ENCODE data around the gene AJAP1. TPM values are rescaled to one million over a fixed set of nuclear protein-coding genes. Genes with fewer than 3 reads are reported as not detected.

AJAP1 gene
- total RNA-seq, 2 donors from 2014 or later: 0.04 to 0.08 TPM

GRCh38 chr1:4700801-4701200, 46.4 kb downstream of the AJAP1 start:
- DNase-seq (ENCODE audit: low spot score): no peak
- Histone ChIP-seq H3K27me3 (no peaks in the 10 kb centered on the region), H3K4me3 (no peak overlapping the region)

GRCh38 chr1:4701276-4701675, 46.9 kb downstream of the AJAP1 start:
- TF ChIP-seq CTCF (IDR thresholded peaks at IDR 0.05): no peak
- Histone ChIP-seq H3K27ac (no peak overlapping the region), H3K4me3 (no peak overlapping the region), H3K27me3 (no peaks in the 10 kb centered on the region), H3K9me3 (no peaks in the 10 kb centered on the region), H3K4me1 (no peaks in the 10 kb centered on the region), H3K36me3 (no peaks in the 10 kb centered on the region)
- DNase-seq (ENCODE audit: low spot score): no peak

More at GRCh38 chr1:4700801-4701200, 46.4 kb downstream of the AJAP1 start:
- Histone ChIP-seq H3K36me3 (no peaks in the 10 kb centered on the region), H3K4me1 (no peaks in the 10 kb centered on the region), H3K9me3 (no peaks in the 10 kb centered on the region), H3K27ac (no peak overlapping the region)
- TF ChIP-seq CTCF (IDR thresholded peaks at IDR 0.05): no peak

- no peaks in the 10 kb centered on the region for H3K27me3 ChIP-seq
- no peak overlapping the region for H3K4me3 ChIP-seq
- no peak for TF ChIP-seq CTCF (IDR thresholded peaks at IDR 0.05)
- no peaks in the 10 kb centered on the region for H3K9me3 ChIP-seq
- no peak for DNase-seq (ENCODE audit: low spot score)
- no peaks in the 10 kb centered on the region for H3K36me3 ChIP-seq
- no peaks in the 10 kb centered on the region for H3K4me1 ChIP-seq
- no peak overlapping the region for H3K27ac ChIP-seq
These were observed 48.1 kb downstream of the AJAP1 start for GRCh38 chr1:4702464-4702863.

- Histone ChIP-seq H3K27ac (no peak overlapping the region), H3K9me3 (no peaks in the 10 kb centered on the region), H3K4me1 (no peaks in the 10 kb centered on the region), H3K4me3 (no peak overlapping the region), H3K36me3 (no peaks in the 10 kb centered on the region), H3K27me3 (no peaks in the 10 kb centered on the region)
- no peak for DNase-seq (ENCODE audit: low spot score)
- no peak for TF ChIP-seq CTCF (IDR thresholded peaks at IDR 0.05)
These were observed 48.5 kb downstream of the AJAP1 start for GRCh38 chr1:4702932-4703331.

- H3K4me3 ChIP-seq: no peak overlapping the region
- no peak for TF ChIP-seq CTCF (IDR thresholded peaks at IDR 0.05)
- DNase-seq (ENCODE audit: low spot score): no peak
- no peaks in the 10 kb centered on the region for H3K9me3 ChIP-seq
- H3K36me3 ChIP-seq: no peaks in the 10 kb centered on the region
- H3K4me1 ChIP-seq: no peaks in the 10 kb centered on the region
- H3K27me3 ChIP-seq: no peaks in the 10 kb centered on the region
- H3K27ac ChIP-seq: no peak overlapping the region
These were observed 49.2 kb downstream of the AJAP1 start for GRCh38 chr1:4703646-4704045.

GRCh38 chr1:4708840-4709507, 54.6 kb downstream of the AJAP1 start:
- TF ChIP-seq CTCF (IDR thresholded peaks at IDR 0.05): no peak
- no peaks in the 10 kb centered on the region for H3K36me3 ChIP-seq
- no peak overlapping the region for H3K4me3 ChIP-seq
- H3K27me3 ChIP-seq: peaks cover 0 to 3% of the 10 kb centered on the region in 2 donors
- DNase-seq (ENCODE audit: low spot score): no peak
- H3K27ac ChIP-seq: no peak overlapping the region
- H3K9me3 ChIP-seq: no peaks in the 10 kb centered on the region
- H3K4me1 ChIP-seq: peaks cover 0 to 10% of the 10 kb centered on the region in 2 donors
